HCT116 (cell line): ENCODE results near the gene HK1. TPM values are rescaled to one million over a fixed set of nuclear protein-coding genes. Genes with fewer than 3 reads are reported as not detected.

ENCODE experiments used
- ATAC-seq: fragments of 200-7000 bp; cut with Tn5 transposase; 2 replicates; pipeline ENCODE4 v1.9.1; 2020; ENCODE audit warnings: mild to moderate bottlenecking, moderate library complexity
- BruUV-seq: library from RNA; stranded (reverse); fragments of 400-500 nt; replicated peaks from 2 replicates; lab custom pipeline; 2021; lab: Mats Ljungman, UMichigan
- CTCF ChIA-PET: fragments of 300-600 bp; sonication (Branson Sonifier 250); formaldehyde crosslinking; loops from one replicate; lab custom pipeline; 2021; ENCODE audit warnings: antibody characterized with exemption; lab: Charles Lee
- POLR2A ChIA-PET: fragments of 300-600, 350-600 bp; sonication (Branson Sonifier 250); formaldehyde crosslinking; loops from one replicate; lab custom pipeline; 2021; ENCODE audit warnings: antibody characterized with exemption; lab: Charles Lee
- RAD21 ChIA-PET, 2 experiments: fragments of 300-600 bp; sonication (Branson Sonifier 250); formaldehyde crosslinking; loops; one replicate each; lab custom pipeline; 2023; ENCODE audit warnings: low total read pairs in 2 of 2; ENCODE audit not compliant: uncharacterized antibody in 2 of 2, unreplicated experiment in 2 of 2, low non-redundant PET in 1 of 2; lab: Charles Lee
- DNase-seq: peaks from one replicate; pipeline ENCODE4 v3.0.0-alpha.2; 2010; ENCODE audit warnings: low read depth, low spot score
- H2AFZ ChIP-seq: fragments of 200-600 bp; shearing (Covaris generic), sonication (generic); 2 replicates; pipeline ENCODE4 v1.6.1; 2017; ENCODE audit warnings: low read depth, mixed run types, mixed read lengths, antibody characterized with exemption, low read length; ENCODE audit not compliant: poor library complexity, severe bottlenecking
- H3K27ac ChIP-seq: 2 replicates; pipeline ENCODE4 v1.5.1; 2012; ENCODE audit warnings: low read depth, low read length
- H3K27me3 ChIP-seq: fragments of 200-600 bp; sonication (generic); 2 replicates; pipeline ENCODE4 v1.6.1; 2016; ENCODE audit warnings: mixed run types, low read length, mixed read lengths; ENCODE audit not compliant: insufficient read depth
- H3K36me3 ChIP-seq, 2 experiments: fragments of 200-500 bp in 1 of 2; fragments of 200-600 bp in 1 of 2; sonication (Bioruptor generic) in 1 of 2; sonication (generic) in 1 of 2; 2 replicates each; pipeline versions ENCODE4 v1.5.1 to v1.6.1; 2014 to 2016; ENCODE audit warnings: low read length in 2 of 2, inconsistent platforms in 1 of 2, mixed read lengths in 1 of 2, mixed run types in 1 of 2; ENCODE audit not compliant: insufficient read depth in 2 of 2, control insufficient read depth in 1 of 2
- H3K4me1 ChIP-seq, 2 experiments: fragments of 200-600 bp in 1 of 2; sonication (generic) in 1 of 2; 2 replicates each; pipeline versions ENCODE4 v1.5.1 to v1.6.1; 2012 to 2017; ENCODE audit warnings: low read length in 2 of 2, inconsistent platforms in 1 of 2, mild to moderate bottlenecking in 1 of 2, mixed read lengths in 1 of 2, mixed run types in 1 of 2, moderate library complexity in 1 of 2; ENCODE audit not compliant: insufficient read depth in 2 of 2, control insufficient read depth in 1 of 2
- H3K4me2 ChIP-seq: fragments of 200-600 bp; sonication (generic); 2 replicates; pipeline ENCODE4 v1.6.1; 2017; ENCODE audit warnings: mixed run types, low read length, mixed read lengths
- H3K4me3 ChIP-seq, 2 experiments: fragments of 200-600 bp in 1 of 2; sonication (generic) in 1 of 2; replicated peaks in 1 of 2; 2 replicates each; pipeline ENCODE4 v1.5.1; 2011 to 2016; ENCODE audit warnings: low read length in 2 of 2, control low read depth in 1 of 2, low read depth in 1 of 2, mild to moderate bottlenecking in 1 of 2, mixed read lengths in 1 of 2, mixed run types in 1 of 2
- H3K79me2 ChIP-seq: fragments of 200-600 bp; sonication (generic); 2 replicates; pipeline ENCODE4 v1.6.1; 2017; ENCODE audit warnings: mild to moderate bottlenecking, mixed run types, low read length, moderate library complexity, mixed read lengths; ENCODE audit not compliant: insufficient read depth
- H3K9ac ChIP-seq: fragments of 200-600 bp; sonication (generic); 2 replicates; pipeline ENCODE4 v1.6.1; 2016; ENCODE audit warnings: low read length, mixed read lengths
- H3K9me2 ChIP-seq: fragments of 200-600 bp; sonication (generic), shearing (Covaris generic); 2 replicates; pipeline ENCODE4 v1.6.1; 2017; ENCODE audit warnings: mixed run types, mild to moderate bottlenecking, moderate library complexity; ENCODE audit not compliant: insufficient read depth
- H3K9me3 ChIP-seq, 2 experiments: fragments of 200-500 bp in 1 of 2; fragments of 200-600 bp in 1 of 2; sonication (Bioruptor generic) in 1 of 2; sonication (generic) in 1 of 2; 2 replicates each; pipeline ENCODE4 v1.6.1; 2014 to 2017; ENCODE audit warnings: low read length in 2 of 2, mixed read lengths in 2 of 2, inconsistent platforms in 1 of 2, low read depth in 1 of 2, mild to moderate bottlenecking in 1 of 2, mixed run types in 1 of 2, moderate library complexity in 1 of 2; ENCODE audit not compliant: control insufficient read depth in 1 of 2, insufficient read depth in 1 of 2
- H4K20me1 ChIP-seq: fragments of 200-600 bp; sonication (generic), shearing (Covaris generic); 2 replicates; pipeline ENCODE4 v1.6.1; 2017; ENCODE audit warnings: mixed run types, mild to moderate bottlenecking, moderate library complexity; ENCODE audit not compliant: insufficient read depth
- ATF3 ChIP-seq: IDR thresholded peaks from 2 replicates; pipeline ENCODE4 v1.6.1; 2012
- CEBPB ChIP-seq: IDR thresholded peaks from 2 replicates; pipeline ENCODE4 v1.6.1; 2012; ENCODE audit warnings: low read depth
- ELF1 ChIP-seq: IDR thresholded peaks from 2 replicates; pipeline ENCODE4 v1.6.1; 2012; ENCODE audit warnings: low read depth, borderline replicate concordance
- EZH2 ChIP-seq: fragments of 200-600 bp; sonication (generic); IDR thresholded peaks from 2 replicates; pipeline ENCODE4 v1.6.1; 2017; ENCODE audit warnings: antibody characterized with exemption, mixed run types
- EZH2phosphoT487 ChIP-seq: fragments of 200-600 bp; IDR thresholded peaks from 2 replicates; pipeline ENCODE4 v1.6.1; 2018; ENCODE audit warnings: antibody characterized with exemption, borderline replicate concordance
- FOSL1 ChIP-seq: IDR thresholded peaks from 2 replicates; pipeline ENCODE4 v1.6.1; 2012; ENCODE audit warnings: low read depth
- JUND ChIP-seq: IDR thresholded peaks from 2 replicates; pipeline ENCODE4 v1.6.1; 2012
- POLR2A ChIP-seq: IDR thresholded peaks from 2 replicates; pipeline ENCODE4 v1.7.0; 2011; ENCODE audit warnings: borderline replicate concordance; ENCODE audit not compliant: insufficient read depth, insufficient read length; ENCODE audit errors: extremely low read depth
- POLR2AphosphoS5 ChIP-seq: IDR thresholded peaks from 2 replicates; pipeline ENCODE4 v1.6.1; 2011; ENCODE audit warnings: mild to moderate bottlenecking, low read depth, low read length, moderate library complexity
- RAD21 ChIP-seq: IDR thresholded peaks from 2 replicates; pipeline ENCODE4 v1.6.1; 2012; ENCODE audit warnings: low read depth, mild to moderate bottlenecking
- SIN3A ChIP-seq: IDR thresholded peaks from 2 replicates; pipeline ENCODE4 v1.6.1; 2012; ENCODE audit warnings: low read depth
- SP1 ChIP-seq: IDR thresholded peaks from 2 replicates; pipeline ENCODE4 v1.6.1; 2012; ENCODE audit warnings: low read depth
- SRF ChIP-seq: IDR thresholded peaks from 2 replicates; pipeline ENCODE4 v1.6.1; 2012; ENCODE audit warnings: low read depth
- YY1 ChIP-seq: IDR thresholded peaks from 2 replicates; pipeline ENCODE4 v1.6.1; 2011; ENCODE audit warnings: low read length, low read depth, moderate library complexity, mild to moderate bottlenecking; ENCODE audit not compliant: insufficient replicate concordance; ENCODE audit errors: extremely low read depth
- ZFX ChIP-seq: fragments of 450-650 bp; IDR thresholded peaks from 2 replicates; pipeline ENCODE4 v1.6.1; 2017
- ZNF274 ChIP-seq: fragments of 200-500 bp; sonication (Bioruptor generic); IDR thresholded peaks from 2 replicates; pipeline ENCODE4 v1.6.1; 2014; ENCODE audit warnings: mild to moderate bottlenecking, low read depth, low read length, inconsistent platforms
- intact Hi-C: fragments of 100-400 bp; cut with micrococcal nuclease; formaldehyde crosslinking; loops from 2 replicates; pipeline ENCODE4 v1.10.0; 2022
- total RNA-seq: library from RNA; stranded (reverse); gene quantifications from one replicate; pipeline ENCODE4 v1.2.1, GENCODE V29; 2021; ENCODE audit not compliant: unreplicated experiment
- TF ChIP-seq, protein P1 (sequence below): IDR thresholded peaks from 2 replicates; pipeline ENCODE4 v1.6.1; 2012; ENCODE audit warnings: low read depth
- TF ChIP-seq, protein P2 (sequence below): IDR thresholded peaks from 2 replicates; pipeline ENCODE4 v1.6.1; 2012

The HK1 gene
- total RNA-seq, 1 experiment from 2014 or later: 50.3 TPM

DNA sequence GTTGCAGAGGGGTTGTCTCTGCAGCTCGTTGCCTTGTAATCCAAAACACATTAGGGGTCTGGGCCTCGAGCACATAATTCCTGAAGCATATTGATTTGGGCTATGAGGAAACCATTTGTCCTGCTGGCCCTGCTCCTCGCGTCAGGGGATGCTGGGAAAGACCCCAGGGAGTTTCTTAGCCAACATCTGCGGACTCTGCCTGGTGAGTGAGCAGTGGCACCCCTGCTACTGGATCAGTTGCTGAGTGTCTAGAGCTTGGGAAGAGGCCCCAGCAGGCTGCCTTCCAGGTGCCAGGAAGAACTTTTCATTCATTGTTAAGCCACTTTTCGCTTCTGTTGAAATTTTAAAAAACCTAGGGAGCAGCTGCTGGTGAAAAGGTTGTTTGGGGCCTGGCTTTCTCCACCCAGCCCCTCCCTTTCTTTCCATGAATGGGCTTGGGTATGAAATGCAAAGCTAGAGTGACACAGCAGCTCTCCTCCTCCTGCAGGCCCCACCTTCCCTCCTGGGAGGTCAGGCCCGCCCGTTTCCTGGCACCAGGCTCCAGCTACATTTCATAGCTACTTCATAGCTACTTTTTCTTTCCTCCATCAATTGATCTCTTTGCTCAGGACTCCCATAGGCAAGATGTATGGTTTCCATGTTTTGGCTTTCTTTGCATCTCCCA is 111.7 kb downstream of the HK1 start:
- H4K20me1 ChIP-seq: no peaks in the 10 kb centered on the region
- no peaks in the 10 kb centered on the region for H3K9me2 ChIP-seq
- POLR2A ChIA-PET: no interaction called here
- TF ChIP-seq, protein P1, sequence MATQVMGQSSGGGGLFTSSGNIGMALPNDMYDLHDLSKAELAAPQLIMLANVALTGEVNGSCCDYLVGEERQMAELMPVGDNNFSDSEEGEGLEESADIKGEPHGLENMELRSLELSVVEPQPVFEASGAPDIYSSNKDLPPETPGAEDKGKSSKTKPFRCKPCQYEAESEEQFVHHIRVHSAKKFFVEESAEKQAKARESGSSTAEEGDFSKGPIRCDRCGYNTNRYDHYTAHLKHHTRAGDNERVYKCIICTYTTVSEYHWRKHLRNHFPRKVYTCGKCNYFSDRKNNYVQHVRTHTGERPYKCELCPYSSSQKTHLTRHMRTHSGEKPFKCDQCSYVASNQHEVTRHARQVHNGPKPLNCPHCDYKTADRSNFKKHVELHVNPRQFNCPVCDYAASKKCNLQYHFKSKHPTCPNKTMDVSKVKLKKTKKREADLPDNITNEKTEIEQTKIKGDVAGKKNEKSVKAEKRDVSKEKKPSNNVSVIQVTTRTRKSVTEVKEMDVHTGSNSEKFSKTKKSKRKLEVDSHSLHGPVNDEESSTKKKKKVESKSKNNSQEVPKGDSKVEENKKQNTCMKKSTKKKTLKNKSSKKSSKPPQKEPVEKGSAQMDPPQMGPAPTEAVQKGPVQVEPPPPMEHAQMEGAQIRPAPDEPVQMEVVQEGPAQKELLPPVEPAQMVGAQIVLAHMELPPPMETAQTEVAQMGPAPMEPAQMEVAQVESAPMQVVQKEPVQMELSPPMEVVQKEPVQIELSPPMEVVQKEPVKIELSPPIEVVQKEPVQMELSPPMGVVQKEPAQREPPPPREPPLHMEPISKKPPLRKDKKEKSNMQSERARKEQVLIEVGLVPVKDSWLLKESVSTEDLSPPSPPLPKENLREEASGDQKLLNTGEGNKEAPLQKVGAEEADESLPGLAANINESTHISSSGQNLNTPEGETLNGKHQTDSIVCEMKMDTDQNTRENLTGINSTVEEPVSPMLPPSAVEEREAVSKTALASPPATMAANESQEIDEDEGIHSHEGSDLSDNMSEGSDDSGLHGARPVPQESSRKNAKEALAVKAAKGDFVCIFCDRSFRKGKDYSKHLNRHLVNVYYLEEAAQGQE: no peak
- TF ChIP-seq SP1: no peak
- no peak for TF ChIP-seq POLR2A
- TF ChIP-seq CEBPB: no peak
- TF ChIP-seq SIN3A: no peak
- no peak for TF ChIP-seq ZNF274
- TF ChIP-seq, protein P2, sequence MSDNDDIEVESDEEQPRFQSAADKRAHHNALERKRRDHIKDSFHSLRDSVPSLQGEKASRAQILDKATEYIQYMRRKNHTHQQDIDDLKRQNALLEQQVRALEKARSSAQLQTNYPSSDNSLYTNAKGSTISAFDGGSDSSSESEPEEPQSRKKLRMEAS: no peak
- TF ChIP-seq ELF1: no peak
- TF ChIP-seq POLR2AphosphoS5: no peak
- TF ChIP-seq ATF3: no peak
- no peak for TF ChIP-seq JUND
- no peak for TF ChIP-seq FOSL1
- TF ChIP-seq EZH2: no peak
- TF ChIP-seq YY1: no peak
- TF ChIP-seq ZFX: no peak
- no peak for TF ChIP-seq SRF
- no peak for TF ChIP-seq EZH2phosphoT487
- TF ChIP-seq RAD21: no peak
- no peak overlapping the region for H3K27ac ChIP-seq
- H3K4me1 ChIP-seq: peaks cover 0 to 7% of the 10 kb centered on the region in 2 experiments; a peak in 1 of 4 replicates
- H3K27me3 ChIP-seq: no peaks in the 10 kb centered on the region
- no peaks in the 10 kb centered on the region for H3K79me2 ChIP-seq
- no peak overlapping the region for H3K4me2 ChIP-seq
- H3K36me3 ChIP-seq: peaks cover 5 to 8% of the 10 kb centered on the region in 2 experiments; a peak in 3 of 4 replicates
- no peak overlapping the region for H3K4me3 ChIP-seq
- H2AFZ ChIP-seq: no peak overlapping the region
- CTCF ChIA-PET: interaction anchor here (1.5 to 1.6 kb wide), 2 partner anchors 14 to 385 kb away, joined by 3 to 4 read pairs; no protein-coding TSS in a partner anchor
- DNase-seq (no peak), ATAC-seq (no peak)
- H3K9me3 ChIP-seq: no peaks in the 10 kb centered on the region
- RAD21 ChIA-PET: no interaction called here
- intact Hi-C loops: loop anchor here (5.0 kb wide), 1 partner anchor 383 kb away; no protein-coding TSS in a partner anchor
- no peak overlapping the region for H3K9ac ChIP-seq
- BruUV-seq: no TSS peak
